ENCODE measurements around the gene NDUFB6. TPM values are rescaled to one million over a fixed set of nuclear protein-coding genes. Genes with fewer than 3 reads are reported as not detected.
A peak's percentile ranks its signal among the peaks of the same experiment; 100 is the strongest.

NDUFB6 gene
- total and polyA plus RNA-seq, 2 of the 4 experiments (the other 2 are of a cell fraction), result 24.2 to 51.0 TPM

GRCh38 chr9:32596096-32596865 lies 23.3 kb upstream of the NDUFB6 start:
- no peaks in the 10 kb centered on the region for H3K9me1 ChIP-seq (ENCODE audit: insufficient read depth, low read length)
- H3K4ac ChIP-seq (ENCODE audit: low read depth, low read length), result no peak overlapping the region
- ATAC-seq (ENCODE audit: low read depth), result no peak
- H2AK9ac ChIP-seq (replicated peaks; ENCODE audit: low read depth, low read length, poor library complexity), result no peak overlapping the region
- no peak overlapping the region for H3K4me2 ChIP-seq (ENCODE audit: low read depth, low read length)
- H3K27ac ChIP-seq (ENCODE audit: insufficient read depth, low read length), result no peak overlapping the region
- H3K14ac ChIP-seq (replicated peaks; ENCODE audit: low read depth, low read length), result no peak overlapping the region
- no peak overlapping the region for H2AK5ac ChIP-seq (ENCODE audit: low read depth, low read length)
- ChIA-PET POLR2A (ENCODE audit: unreplicated experiment) (no interaction called here), CTCF (interaction anchor here (0.6 kb wide), 1 partner anchor 241 kb away, joined by 3 read pairs; no protein-coding TSS in a partner anchor)
- H3K36me3 ChIP-seq (ENCODE audit: control insufficient read depth, insufficient read depth, low read length), result no peaks in the 10 kb centered on the region
- no peak overlapping the region for H4K8ac ChIP-seq (ENCODE audit: low read depth in 2 of 2, low read length in 2 of 2)
- no peak overlapping the region for H4K91ac ChIP-seq (ENCODE audit: insufficient read depth, low read depth, low read length)
- TF ChIP-seq NFE2L2 (IDR thresholded peaks at IDR 0.05; ENCODE audit: low read depth, low read length) (no peak), RFX5 (IDR thresholded peaks at IDR 0.05; ENCODE audit: low read depth, low read length) (no peak), BHLHE40 (IDR thresholded peaks at IDR 0.05; ENCODE audit: low read depth, low read length) (no peak), RCOR1 (IDR thresholded peaks at IDR 0.05; ENCODE audit: insufficient replicate concordance, low read length) (no peak), CEBPB (IDR thresholded peaks at IDR 0.05; ENCODE audit: low read depth, low read length) (no peak), POLR2A (IDR thresholded peaks at IDR 0.05; ENCODE audit: low read depth, low read length) (no peak), CHD1 (IDR thresholded peaks at IDR 0.05; ENCODE audit: low read depth, low read length) (no peak), SMC3 (IDR thresholded peaks at IDR 0.05; ENCODE audit: low read depth, low read length) (no peak), RAD21 (IDR thresholded peaks at IDR 0.05; ENCODE audit: low read length) (no peak), MXI1 (IDR thresholded peaks at IDR 0.05; ENCODE audit: borderline replicate concordance, low read depth, low read length) (no peak), FOS (IDR thresholded peaks at IDR 0.05; ENCODE audit: low read depth, low read length) (no peak), MAZ (IDR thresholded peaks at IDR 0.05; ENCODE audit: borderline replicate concordance, low read depth, low read length) (no peak), MAFK (IDR thresholded peaks at IDR 0.05; ENCODE audit: low read depth, low read length) (no peak)
- TF ChIP-seq, protein P1, sequence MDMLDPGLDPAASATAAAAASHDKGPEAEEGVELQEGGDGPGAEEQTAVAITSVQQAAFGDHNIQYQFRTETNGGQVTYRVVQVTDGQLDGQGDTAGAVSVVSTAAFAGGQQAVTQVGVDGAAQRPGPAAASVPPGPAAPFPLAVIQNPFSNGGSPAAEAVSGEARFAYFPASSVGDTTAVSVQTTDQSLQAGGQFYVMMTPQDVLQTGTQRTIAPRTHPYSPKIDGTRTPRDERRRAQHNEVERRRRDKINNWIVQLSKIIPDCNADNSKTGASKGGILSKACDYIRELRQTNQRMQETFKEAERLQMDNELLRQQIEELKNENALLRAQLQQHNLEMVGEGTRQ (IDR thresholded peaks at IDR 0.05; ENCODE audit: low read depth, low read length), result no peak
- TF ChIP-seq, protein P2, sequence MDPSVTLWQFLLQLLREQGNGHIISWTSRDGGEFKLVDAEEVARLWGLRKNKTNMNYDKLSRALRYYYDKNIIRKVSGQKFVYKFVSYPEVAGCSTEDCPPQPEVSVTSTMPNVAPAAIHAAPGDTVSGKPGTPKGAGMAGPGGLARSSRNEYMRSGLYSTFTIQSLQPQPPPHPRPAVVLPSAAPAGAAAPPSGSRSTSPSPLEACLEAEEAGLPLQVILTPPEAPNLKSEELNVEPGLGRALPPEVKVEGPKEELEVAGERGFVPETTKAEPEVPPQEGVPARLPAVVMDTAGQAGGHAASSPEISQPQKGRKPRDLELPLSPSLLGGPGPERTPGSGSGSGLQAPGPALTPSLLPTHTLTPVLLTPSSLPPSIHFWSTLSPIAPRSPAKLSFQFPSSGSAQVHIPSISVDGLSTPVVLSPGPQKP (IDR thresholded peaks at IDR 0.05; ENCODE audit: borderline replicate concordance, low read depth, low read length), result no peak
- TF ChIP-seq, protein P3, sequence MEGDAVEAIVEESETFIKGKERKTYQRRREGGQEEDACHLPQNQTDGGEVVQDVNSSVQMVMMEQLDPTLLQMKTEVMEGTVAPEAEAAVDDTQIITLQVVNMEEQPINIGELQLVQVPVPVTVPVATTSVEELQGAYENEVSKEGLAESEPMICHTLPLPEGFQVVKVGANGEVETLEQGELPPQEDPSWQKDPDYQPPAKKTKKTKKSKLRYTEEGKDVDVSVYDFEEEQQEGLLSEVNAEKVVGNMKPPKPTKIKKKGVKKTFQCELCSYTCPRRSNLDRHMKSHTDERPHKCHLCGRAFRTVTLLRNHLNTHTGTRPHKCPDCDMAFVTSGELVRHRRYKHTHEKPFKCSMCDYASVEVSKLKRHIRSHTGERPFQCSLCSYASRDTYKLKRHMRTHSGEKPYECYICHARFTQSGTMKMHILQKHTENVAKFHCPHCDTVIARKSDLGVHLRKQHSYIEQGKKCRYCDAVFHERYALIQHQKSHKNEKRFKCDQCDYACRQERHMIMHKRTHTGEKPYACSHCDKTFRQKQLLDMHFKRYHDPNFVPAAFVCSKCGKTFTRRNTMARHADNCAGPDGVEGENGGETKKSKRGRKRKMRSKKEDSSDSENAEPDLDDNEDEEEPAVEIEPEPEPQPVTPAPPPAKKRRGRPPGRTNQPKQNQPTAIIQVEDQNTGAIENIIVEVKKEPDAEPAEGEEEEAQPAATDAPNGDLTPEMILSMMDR (conservative IDR thresholded peaks at IDR 0.05; ENCODE audit: low read depth, low read length), result no peak
- in situ Hi-C loops (cut with MboI; ENCODE audit: low sequenced_read_pairs) (no loop called here), intact Hi-C loops (cut with micrococcal nuclease) (no loop called here), dilution Hi-C loops (cut with HindIII; ENCODE audit: low sequenced_read_pairs, unreplicated experiment) (no loop called here)
- H2BK120ac ChIP-seq (ENCODE audit: low read depth, low read length), result no peak overlapping the region
- H2BK15ac ChIP-seq (ENCODE audit: low read depth, low read length), result no peak overlapping the region
- H2AFZ ChIP-seq (replicated peaks; ENCODE audit: low read length, poor library complexity), result peak overlapping the region; percentile 23
- no peak overlapping the region for H3K18ac ChIP-seq (ENCODE audit: low read depth, low read length)
- no peaks in the 10 kb centered on the region for H3K9me3 ChIP-seq (ENCODE audit: control insufficient read depth, insufficient read depth, low read length)
- no peak for DNase-seq
- no peak overlapping the region for H3K4me3 ChIP-seq (ENCODE audit: insufficient read depth, low read depth, low read length)
- no peaks in the 10 kb centered on the region for H3K79me1 ChIP-seq (ENCODE audit: low read depth in 1 of 2, low read length in 2 of 2)
- no peaks in the 10 kb centered on the region for H4K20me1 ChIP-seq (ENCODE audit: insufficient read depth, low read length)
- no TSS peak for BruUV-seq (replicated peaks)
- no peak overlapping the region for H2BK20ac ChIP-seq (ENCODE audit: low read depth, low read length)
- no peak overlapping the region for H4K5ac ChIP-seq (ENCODE audit: low read depth, low read length)
- H3K4me1 ChIP-seq (ENCODE audit: control insufficient read depth, insufficient read depth, low read length), result no peaks in the 10 kb centered on the region
- H3K23ac ChIP-seq (ENCODE audit: low read depth, low read length), result no peak overlapping the region
- H3K56ac ChIP-seq (ENCODE audit: extremely low read depth, insufficient read depth, low read length), result no peak overlapping the region
- 92% methylated on average over 2 of the region's 4 CpGs; no CpG with 5 or more reads in 1 of the 2 experiments for WGBS, 2 experiments (ENCODE audit: extremely low coverage in 2 of 2, insufficient read length in 1 of 2)
- peaks cover 5% of the 10 kb centered on the region for H3K27me3 ChIP-seq (ENCODE audit: control insufficient read depth, insufficient read depth, low read length)
- H3K9ac ChIP-seq (ENCODE audit: low read depth, low read length), result no peak overlapping the region
- H2BK5ac ChIP-seq (ENCODE audit: low read depth, low read length, poor library complexity, severe bottlenecking), result no peak overlapping the region

Data from IMR-90 (cell line).